HG03521 (cell line): ENCODE data around the gene DCHS2.
"Not testable (repeated sequence)": the region's sequence is repeated elsewhere in the genome, so short reads cannot be mapped to it uniquely, and the experiment has no call there.

Experiments
- ATAC-seq: cut with Tn5 transposase; IDR thresholded peaks from one replicate; pipeline ENCODE4 v1.9.1; 2021; ENCODE audit warnings: mild to moderate bottlenecking, moderate library complexity; ENCODE audit not compliant: unreplicated experiment

The DCHS2 gene

DNA sequence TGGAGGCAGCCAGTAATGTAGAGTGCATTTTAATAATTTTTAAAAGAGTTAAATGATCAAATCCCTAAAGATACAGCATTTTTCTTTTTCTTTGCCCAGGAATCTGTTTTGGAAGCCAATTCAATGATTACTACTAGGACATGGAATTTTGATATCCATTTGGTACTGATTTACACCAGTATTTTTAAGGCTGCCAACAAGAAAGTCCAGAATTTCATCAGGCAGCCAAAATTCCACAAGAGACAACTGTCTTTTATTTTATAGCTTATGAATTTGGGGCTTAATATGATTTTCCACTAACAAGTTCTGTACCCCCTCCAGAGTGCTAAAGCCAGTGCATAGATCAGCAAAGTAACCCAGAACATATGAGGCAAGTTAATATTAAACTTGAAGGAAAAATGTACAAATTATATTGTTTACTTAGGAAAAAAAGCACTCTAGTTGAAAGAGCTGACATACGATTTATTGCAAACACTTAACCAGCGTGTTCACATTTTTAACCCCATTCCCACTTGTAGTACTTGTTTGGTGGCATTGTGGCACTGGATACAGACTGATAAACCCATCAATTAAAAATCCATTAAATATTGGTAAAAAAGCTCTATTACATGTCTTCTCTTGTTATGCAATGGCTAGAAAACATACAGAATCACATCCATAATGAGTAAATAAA, 259.7 kb downstream of the DCHS2 start:
- ATAC-seq: no peak

DNA sequence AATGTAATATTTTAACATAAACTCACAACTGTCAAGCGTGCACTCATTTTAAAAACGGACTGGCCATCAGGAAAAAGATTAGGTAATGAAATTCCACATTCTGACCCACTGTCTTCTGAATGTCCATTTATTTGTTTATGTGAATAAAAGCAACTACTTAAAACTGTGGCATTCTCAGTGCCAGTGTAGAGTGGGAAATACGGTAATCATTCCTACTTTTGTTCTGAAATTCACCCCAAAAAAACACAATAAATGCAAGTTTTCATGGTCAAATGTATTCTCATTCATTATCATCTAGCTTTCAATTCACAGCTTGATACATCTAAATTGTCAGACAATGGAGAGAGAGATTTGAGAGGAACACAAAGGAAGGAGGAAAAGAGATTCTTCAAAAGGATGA, 260.9 kb downstream of the DCHS2 start:
- ATAC-seq: no peak

DNA sequence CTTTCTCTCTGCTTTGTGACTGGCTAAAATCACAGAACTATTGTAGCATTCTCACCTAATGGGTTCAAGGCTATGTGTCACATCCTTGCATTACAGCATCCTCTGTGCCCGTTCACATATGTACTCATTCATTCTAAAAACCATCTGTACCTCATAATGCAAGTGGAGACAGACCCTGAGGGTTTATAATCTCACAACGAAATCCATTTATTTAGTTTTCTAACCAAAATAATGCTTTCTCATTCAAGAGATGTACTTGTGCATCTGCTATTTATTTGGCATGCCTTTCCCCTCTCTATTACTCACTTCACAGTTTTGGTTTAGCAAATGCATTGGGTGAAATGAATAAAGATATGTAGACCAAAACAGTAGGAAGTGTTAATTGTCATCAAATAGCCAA, 261.5 kb downstream of the DCHS2 start:
- ATAC-seq: no peak

DNA sequence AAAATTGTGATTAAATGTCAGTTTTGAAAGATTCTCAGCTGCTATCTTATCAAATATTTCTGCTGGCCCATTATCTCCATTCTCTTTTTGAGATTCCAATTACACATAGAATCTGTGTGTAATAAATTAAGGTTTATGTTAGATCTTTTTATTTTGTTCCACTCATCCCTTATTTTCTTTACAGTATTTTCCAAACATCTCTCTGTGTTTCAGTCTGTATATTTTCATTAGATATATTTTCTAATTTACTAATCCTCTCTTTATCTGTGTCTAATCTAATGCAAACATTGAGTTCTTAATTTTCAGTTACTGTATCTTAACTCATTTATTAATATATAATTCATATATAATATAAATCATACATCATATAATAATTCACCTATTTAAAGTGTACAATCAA, 268.7 kb downstream of the DCHS2 start:
- ATAC-seq: no peak

DNA sequence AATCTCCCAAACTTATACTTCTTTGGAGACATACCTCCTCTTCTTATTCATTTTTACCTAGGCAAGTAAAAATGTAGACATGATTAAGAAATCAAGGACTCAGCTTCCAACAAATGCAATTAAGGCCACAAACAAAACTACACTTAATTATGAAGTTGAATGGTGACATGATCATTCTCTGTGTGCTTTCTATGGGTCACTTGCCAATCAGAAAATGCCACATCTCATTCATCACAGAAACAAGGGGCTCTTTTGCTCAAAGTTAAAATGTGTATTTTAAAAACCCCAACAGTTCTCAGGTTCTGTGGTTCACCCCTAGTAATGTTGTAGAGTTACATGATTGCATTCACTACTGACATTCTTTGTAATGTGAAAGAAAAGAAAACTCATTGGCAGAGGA, 273.5 kb downstream of the DCHS2 start:
- no peak for ATAC-seq

DNA sequence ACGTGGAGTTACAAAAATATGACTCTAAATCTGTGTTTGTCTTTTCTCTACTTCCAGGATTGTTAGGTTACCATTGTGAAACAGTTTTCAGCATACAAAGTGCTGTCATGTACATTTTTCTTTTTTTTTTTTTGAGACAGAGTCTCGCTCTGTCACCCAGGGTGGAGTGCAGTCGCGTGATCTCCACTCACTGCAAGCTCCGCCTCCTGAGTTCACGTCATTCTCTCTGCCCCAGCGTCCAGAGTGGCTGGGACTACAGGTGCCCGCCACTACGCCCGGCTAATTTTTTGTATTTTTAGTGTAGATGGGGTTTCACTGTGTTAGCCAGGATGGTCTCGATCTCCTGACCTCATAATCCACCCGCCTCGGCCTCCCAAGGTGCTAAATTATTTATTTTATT, 274.2 kb downstream of the DCHS2 start:
- not testable (repeated sequence) for ATAC-seq

DNA sequence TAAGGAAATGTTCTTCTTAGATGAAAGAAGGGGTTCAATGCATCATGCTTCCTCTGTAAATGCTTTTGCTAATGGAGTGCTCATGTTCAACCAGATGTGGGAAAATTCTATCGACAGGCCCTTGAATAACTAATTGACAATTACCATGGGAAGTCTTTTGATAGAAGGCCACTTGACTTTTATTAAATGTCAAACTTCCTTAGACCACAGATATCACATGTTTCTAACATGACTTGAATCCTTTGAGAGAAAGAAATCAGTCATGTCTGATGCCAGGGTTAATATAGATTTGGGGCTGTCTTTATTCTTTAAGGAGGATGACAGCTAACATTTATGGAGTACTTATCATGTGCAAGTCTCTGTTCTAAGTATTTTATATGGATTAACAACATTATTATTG, 280.1 kb downstream of the DCHS2 start:
- ATAC-seq: no peak

DNA sequence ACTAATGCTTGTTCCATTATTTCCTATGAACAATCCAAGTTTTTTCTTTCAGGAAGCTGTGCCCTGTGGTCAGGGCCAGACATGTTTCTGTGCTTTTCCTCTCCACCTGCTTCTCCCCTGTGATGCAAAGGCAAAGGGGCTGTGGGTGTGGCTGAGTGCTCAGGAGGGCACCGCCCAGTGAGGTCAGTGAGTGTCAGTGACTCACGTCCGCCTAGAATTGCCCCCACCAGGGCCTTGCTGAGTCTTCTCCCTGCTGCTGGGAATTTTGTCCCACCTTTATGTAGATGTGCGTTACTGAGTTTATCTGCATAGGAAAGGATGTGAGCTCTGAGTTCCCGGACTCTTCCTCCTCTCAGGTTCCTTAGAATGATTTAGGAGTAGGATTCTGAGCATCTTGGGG, 283.2 kb downstream of the DCHS2 start:
- ATAC-seq: no peak

DNA sequence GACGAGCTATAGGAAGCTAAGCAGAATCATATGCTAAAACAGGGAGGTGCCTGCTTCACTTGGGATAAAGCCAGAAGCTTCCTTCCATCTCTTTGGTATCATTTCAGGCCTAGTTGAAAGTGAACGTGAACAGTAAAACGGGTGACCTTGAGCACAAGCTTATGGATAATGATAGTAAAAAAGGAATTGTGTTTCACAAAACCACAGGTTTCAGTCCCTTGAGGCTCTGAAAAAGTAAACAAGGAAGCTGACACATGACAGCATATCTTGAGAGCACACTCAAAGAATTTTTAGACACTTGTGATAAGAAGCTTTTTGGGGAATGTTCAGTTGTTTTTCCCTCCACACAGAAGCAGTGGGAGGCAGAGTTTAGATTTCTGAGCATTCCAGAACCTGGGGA, 286.1 kb downstream of the DCHS2 start:
- no peak for ATAC-seq

DNA sequence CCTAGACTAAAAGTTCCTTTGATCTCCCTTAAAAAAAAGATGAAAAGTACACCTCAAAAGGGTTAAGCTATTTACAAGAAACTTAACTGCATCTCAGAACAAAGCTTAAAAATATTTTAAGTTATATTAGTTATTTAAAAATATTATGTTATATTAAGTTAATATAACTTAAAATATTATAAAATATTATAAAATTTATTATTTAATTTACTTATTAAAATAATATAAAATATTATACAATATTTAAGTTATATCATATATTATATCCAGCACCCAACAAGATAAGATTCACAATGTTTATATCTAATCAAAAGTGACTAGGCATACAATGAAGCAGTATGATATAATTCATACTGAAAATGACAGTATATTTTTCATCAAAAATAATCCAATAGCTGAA, 296.9 kb downstream of the DCHS2 start:
- no peak for ATAC-seq

DNA sequence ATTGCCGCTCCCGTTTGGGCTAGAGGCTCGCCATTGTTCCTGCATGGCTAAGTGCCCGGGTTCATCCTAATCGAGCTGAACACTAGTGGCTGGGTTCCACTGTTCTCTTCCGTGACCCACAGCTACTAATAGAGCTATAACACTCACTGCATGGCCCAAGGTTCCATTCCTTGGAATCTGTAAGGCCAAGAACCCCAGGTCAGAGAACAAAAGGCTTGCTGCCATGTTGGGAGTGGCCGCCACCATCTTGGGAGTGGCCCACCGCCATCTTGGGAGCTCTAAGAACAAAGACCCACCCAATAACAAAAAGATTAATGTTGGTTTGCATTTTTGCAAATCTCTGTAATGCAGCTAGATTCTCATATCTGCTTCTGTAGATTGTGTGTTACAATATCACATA, 299.0 kb downstream of the DCHS2 start:
- ATAC-seq: no peak

DNA sequence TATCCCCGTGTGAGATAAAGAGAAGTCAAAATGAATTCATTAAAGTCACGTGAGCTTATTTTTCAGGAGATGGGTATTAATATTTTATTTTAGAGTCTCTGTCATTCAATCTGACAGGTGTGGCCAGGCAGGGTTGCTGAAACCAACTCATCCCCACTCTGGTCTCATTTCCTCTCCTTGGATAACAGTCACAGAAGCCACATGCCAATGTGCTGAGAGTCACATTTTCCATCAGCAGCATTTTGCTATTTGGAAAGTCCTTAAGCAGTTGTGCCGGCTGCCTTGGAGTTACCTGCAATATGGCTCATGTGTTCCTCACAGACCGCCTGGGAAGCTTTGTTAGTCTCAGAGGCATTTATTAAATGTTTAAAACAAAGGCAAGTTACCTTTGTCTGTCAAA, 302.3 kb downstream of the DCHS2 start:
- no peak for ATAC-seq

DNA sequence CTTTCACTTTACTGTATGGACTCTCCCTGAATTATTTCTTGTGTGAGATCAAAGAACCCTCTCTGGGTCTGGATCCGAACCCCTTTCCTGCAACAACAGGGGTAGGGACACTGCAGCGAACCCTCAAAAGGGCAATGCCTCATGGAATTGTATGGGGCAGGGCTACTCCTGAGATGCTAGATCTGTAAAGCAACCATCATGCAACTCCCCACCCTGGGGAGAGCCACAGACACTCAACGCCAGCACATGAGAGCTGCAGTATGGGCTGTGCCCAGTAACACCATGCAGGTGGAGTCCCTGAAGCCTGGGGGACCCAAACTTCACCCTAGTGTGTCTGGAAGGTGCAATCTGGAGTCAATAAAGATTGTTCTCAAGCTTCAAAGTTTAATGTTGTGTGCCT, 304.7 kb downstream of the DCHS2 start:
- ATAC-seq: no peak

DNA sequence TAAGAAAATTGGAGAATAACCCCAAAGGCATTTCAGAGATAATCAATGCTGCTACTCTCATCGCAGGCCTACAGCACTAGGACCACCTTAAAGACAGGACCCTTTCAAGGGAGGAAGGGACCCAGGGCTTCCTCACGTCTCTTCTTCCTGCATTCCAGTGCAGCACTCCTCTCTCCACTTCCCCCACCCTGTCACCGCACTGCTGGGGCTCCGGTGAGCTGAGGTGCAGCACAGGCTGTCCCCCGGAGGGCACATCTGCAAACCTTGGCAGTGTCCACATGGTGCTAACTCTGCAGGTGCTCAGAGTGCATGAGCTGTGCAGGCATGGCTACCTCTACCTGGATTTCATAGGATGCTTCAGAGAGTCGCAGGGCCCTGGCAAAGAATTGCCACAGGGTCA, 305.6 kb downstream of the DCHS2 start:
- no peak for ATAC-seq

DNA sequence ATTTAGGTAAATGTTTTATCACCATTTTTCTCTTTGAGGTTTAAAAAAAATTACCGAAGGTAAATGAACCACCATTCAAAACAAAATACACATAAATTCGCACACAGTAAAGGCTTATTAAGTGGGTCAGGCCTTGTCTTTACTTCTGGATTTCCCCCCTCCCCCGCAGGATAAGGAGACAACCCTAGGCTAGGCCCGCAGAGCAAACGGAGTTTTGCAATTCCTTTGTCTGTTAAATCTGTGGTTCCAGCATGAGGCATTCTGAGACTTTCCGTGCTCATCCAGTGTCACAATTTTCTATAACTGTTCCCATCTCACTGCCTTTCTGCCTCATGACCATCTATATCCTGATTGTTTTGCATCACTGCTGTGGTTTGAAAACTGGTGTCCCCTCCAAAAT, 307.4 kb downstream of the DCHS2 start:
- ATAC-seq: no peak

DNA sequence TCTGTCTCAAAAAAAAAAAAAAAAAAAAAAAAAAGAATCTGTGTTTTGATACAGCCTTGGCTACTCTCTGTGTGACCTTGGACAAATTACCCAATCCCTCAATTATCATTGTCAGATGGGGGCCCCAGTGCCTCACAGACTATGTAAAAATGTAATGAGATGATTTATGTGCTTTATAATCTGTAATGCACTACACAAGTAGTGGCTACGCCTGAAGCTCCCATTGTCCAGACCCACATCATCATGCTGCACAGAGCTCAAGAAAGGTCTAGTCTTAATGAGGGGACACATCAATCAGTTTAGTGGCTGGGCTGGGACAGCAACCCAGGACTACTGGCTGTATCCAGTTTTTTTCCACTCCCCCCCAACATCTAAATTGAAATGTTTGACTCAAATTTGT, 308.3 kb downstream of the DCHS2 start:
- no peak for ATAC-seq
